ENCODE data around the gene FBLN7. TPM values are rescaled to one million over a fixed set of nuclear protein-coding genes. Genes with fewer than 3 reads are reported as not detected.

FBLN7 gene
- total RNA-seq, 2 donors from 2014 or later = 3.0 to 4.0 TPM

DNA sequence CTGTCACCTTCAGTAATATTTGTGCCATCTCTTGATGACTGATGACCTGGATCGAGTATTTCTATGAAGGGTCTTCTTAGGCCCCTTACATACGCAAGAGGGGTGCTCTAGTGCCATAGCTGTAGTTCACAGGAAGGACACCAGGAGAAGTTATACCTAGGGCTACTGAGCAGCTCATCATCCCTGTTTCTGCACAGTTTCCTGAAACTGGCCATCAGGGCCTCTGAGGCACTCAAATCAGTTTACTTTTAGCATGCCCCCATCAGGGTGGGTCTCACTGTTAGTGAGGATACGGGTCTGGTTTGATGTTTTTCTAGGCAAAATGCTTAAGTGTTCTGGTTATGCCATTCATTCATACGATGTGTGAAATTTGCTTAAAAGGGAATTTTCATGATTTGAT, 20.0 kb upstream of the FBLN7 start:
- DNase-seq (ENCODE audit: low spot score) = no peak
- TF ChIP-seq, protein P1, sequence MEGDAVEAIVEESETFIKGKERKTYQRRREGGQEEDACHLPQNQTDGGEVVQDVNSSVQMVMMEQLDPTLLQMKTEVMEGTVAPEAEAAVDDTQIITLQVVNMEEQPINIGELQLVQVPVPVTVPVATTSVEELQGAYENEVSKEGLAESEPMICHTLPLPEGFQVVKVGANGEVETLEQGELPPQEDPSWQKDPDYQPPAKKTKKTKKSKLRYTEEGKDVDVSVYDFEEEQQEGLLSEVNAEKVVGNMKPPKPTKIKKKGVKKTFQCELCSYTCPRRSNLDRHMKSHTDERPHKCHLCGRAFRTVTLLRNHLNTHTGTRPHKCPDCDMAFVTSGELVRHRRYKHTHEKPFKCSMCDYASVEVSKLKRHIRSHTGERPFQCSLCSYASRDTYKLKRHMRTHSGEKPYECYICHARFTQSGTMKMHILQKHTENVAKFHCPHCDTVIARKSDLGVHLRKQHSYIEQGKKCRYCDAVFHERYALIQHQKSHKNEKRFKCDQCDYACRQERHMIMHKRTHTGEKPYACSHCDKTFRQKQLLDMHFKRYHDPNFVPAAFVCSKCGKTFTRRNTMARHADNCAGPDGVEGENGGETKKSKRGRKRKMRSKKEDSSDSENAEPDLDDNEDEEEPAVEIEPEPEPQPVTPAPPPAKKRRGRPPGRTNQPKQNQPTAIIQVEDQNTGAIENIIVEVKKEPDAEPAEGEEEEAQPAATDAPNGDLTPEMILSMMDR (IDR thresholded peaks at IDR 0.05) = no peak
- TF ChIP-seq POLR2AphosphoS5 (IDR thresholded peaks at IDR 0.05) = no peak
- TF ChIP-seq POLR2A (IDR thresholded peaks at IDR 0.05) = no peak
- Histone ChIP-seq H3K27ac (no peak overlapping the region), H3K9me3 (no peaks in the 10 kb centered on the region), H3K4me3 (no peak overlapping the region), H3K27me3 (replicated peaks; ENCODE audit: insufficient read depth) (no peaks in the 10 kb centered on the region), H3K36me3 (no peaks in the 10 kb centered on the region), H3K4me1 (replicated peaks) (no peaks in the 10 kb centered on the region)
- intact Hi-C loops (cut with DNase I) = no loop called here
- WGBS = 92% methylated on average over 4 of the region's 4 CpGs

DNA sequence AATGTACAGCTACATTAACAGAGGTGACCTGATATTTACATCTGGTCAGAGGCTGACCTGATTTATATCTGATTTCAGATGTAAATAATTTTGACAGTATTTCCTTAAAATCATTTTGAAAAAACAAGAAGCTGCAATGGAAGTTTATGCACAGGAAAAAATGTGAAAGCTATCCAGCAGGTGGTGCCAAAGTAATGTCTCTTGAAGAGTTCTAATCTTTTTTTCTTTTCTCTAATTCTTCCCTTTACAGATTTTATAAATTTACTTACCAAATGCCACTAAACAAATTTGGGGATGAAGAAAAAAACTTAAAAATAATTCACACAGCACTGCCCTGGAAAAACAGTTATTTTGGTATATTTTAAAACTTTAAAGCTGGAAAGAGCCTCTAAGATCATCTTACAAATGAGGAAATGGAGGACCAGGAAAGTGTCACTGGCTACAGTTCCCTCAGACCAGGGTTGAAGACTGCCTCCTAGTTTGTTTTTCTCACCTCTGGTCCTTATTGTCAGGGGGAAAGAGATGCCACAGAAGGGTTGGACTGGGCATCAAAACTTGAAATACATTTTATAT, 16.4 kb upstream of the FBLN7 start:
- Histone ChIP-seq H3K9me3 (no peaks in the 10 kb centered on the region), H3K27me3 (replicated peaks; ENCODE audit: insufficient read depth) (no peaks in the 10 kb centered on the region), H3K4me3 (no peak overlapping the region), H3K36me3 (no peaks in the 10 kb centered on the region), H3K27ac (no peak overlapping the region), H3K4me1 (replicated peaks) (no peaks in the 10 kb centered on the region)
- no peak for TF ChIP-seq POLR2A (IDR thresholded peaks at IDR 0.05)
- TF ChIP-seq, protein P1 (IDR thresholded peaks at IDR 0.05) = peak in 3 of 4 experiments; percentile 32 to 65 (median 57)
- intact Hi-C loops (cut with DNase I) = loop anchor here (10.0 kb wide), 2 partner anchors 133 to 313 kb away; partner anchors contain the start of genes RGPD8 and ZC3H8
- no peak for DNase-seq (ENCODE audit: low spot score)

DNA sequence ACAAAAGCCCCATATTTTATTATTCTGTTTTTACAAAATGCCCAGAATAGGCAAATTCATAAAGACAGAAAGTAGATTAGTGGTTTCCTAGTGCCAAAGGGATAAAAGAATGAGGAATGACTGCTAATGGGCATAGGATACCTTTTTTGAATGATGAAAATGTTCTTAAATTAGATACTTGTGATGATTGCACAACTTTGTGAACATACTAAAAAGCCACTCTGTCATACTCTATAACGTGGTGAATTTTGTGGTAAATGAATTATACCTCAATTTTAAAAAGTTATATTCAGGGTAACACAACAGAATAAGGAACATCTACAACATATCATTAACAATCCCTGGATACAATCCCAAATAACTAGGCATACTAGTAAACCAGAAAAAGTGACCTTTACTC, 9.1 kb upstream of the FBLN7 start:
- intact Hi-C loops (cut with DNase I) = loop anchor here (10.0 kb wide), 2 partner anchors 126 to 306 kb away; partner anchors contain the start of genes RGPD8 and ZC3H8
- whole genome bisulfite sequencing = 74% methylated on average over 1 of the region's 1 CpG
- Histone ChIP-seq H3K4me3 (no peak overlapping the region), H3K9me3 (no peaks in the 10 kb centered on the region), H3K27ac (no peak overlapping the region), H3K27me3 (replicated peaks; ENCODE audit: insufficient read depth) (no peaks in the 10 kb centered on the region), H3K36me3 (no peaks in the 10 kb centered on the region), H3K4me1 (replicated peaks) (no peaks in the 10 kb centered on the region)
- no peak for DNase-seq (ENCODE audit: low spot score)
- no peak for TF ChIP-seq POLR2AphosphoS5 (IDR thresholded peaks at IDR 0.05)
- TF ChIP-seq, protein P1 (IDR thresholded peaks at IDR 0.05) = no peak
- TF ChIP-seq POLR2A (IDR thresholded peaks at IDR 0.05) = no peak

DNA sequence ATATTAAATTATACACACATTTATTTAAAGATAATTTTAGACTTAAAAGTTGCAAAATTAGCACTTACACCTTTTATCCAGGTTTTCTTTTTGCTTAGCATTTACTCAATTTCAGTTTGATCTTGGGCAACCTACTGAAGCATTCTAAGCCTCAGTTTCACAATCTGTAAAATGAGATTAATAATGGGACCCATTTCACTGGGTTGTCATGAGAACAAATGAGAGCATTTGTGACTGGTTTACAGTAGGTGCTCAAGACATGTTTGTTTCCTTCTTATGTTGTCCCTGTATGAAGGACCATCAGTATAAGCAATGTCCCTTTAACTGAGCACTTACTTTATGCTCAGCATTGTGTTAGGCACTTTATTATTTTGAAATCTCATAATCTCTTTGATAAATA, 4.8 kb upstream of the FBLN7 start:
- intact Hi-C loops (cut with DNase I) = no loop called here
- TF ChIP-seq POLR2A (IDR thresholded peaks at IDR 0.05) (no peak), POLR2AphosphoS5 (IDR thresholded peaks at IDR 0.05) (no peak)
- H3K9me3 ChIP-seq = no peaks in the 10 kb centered on the region
- H3K4me3 ChIP-seq = no peak overlapping the region
- DNase-seq (ENCODE audit: low spot score) = no peak
- H3K4me1 ChIP-seq (replicated peaks) = no peaks in the 10 kb centered on the region
- H3K27ac ChIP-seq = no peak overlapping the region
- no peaks in the 10 kb centered on the region for H3K27me3 ChIP-seq (replicated peaks; ENCODE audit: insufficient read depth)
- H3K36me3 ChIP-seq = no peaks in the 10 kb centered on the region

DNA sequence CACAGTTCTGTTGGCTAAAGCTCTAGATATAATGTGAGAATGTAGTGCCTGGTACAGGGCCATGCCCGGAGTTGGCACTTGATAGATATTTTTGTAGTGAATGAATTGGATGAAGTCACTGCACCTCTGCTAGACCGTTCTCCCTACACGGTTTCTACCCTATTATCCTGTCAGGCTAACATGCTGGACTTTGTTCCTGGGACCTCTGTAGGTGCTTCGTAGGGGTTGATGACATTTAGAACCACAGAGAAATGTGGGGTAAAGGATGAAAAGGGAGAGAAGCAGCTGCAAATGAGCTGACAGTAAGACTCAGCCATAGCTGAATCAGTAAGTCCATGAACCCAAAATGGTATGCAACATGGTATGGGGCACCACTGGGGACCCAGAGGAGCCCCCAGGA, 4.1 kb upstream of the FBLN7 start:
- intact Hi-C loops (cut with DNase I) = no loop called here
- no peaks in the 10 kb centered on the region for H3K36me3 ChIP-seq
- TF ChIP-seq, protein P1 (IDR thresholded peaks at IDR 0.05) = no peak
- TF ChIP-seq POLR2A (IDR thresholded peaks at IDR 0.05) (no peak), POLR2AphosphoS5 (IDR thresholded peaks at IDR 0.05) (no peak)
- H3K4me1 ChIP-seq (replicated peaks) = no peaks in the 10 kb centered on the region
- 74% methylated on average over 4 of the region's 4 CpGs for WGBS
- H3K9me3 ChIP-seq = no peaks in the 10 kb centered on the region
- H3K4me3 ChIP-seq = no peak overlapping the region
- H3K27ac ChIP-seq = no peak overlapping the region
- no peak for DNase-seq (ENCODE audit: low spot score)
- H3K27me3 ChIP-seq (replicated peaks; ENCODE audit: insufficient read depth) = no peaks in the 10 kb centered on the region
